Measurements from ENCODE around the gene MAP3K13. TPM values are rescaled to one million over a fixed set of nuclear protein-coding genes. Genes with fewer than 3 reads are reported as not detected.
"Not testable (repeated sequence)": the region's sequence is repeated elsewhere in the genome, so short reads cannot be mapped to it uniquely, and the experiment has no call there.

The MAP3K13 gene
- polyA plus RNA-seq, 3 donors from 2014 or later, result 18.0 to 29.0 (median 24.2) TPM

DNA sequence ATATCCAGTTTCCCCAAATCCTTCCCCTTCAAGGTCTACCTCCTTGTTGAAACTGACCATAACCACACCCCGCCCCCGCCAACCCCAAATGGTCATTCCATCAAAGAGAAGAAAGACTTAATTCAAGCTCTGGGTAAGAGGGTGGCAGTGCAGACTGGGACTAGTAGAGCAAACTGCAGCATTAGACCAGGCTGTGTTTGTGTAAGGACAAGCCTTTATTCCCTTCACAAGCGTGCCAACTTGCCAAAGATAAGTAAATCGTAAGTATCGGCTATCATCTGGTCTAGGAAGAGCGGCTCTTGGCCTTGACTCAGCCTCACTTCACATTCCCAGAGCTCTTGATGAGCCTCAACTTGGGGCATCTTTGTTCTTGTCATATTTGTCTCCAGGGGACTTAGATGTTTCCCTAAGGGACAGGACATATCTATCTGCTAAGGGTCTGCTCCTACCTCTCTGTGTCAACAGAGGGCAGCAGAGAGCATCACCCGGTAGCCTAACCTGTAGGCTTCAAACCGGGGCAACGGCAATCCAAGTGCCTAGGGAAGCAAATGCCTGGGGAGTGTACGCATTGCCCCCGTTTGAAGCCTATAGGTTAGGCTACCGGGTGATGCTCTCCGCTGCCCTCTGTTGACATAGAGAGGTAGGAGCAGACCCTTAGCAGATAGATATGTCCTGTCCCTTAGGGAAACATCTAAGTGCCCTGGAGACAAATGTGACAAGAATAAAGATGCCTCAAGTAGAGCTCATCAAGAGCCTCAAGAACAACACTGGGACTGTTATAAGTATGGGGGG is 8.9 kb upstream of the MAP3K13 start:
- peak; percentile 45 to 56 (median 50) for DNase-seq
- Mint-ChIP-seq H3K4me1 (no peaks in the 10 kb centered on the region), H3K27me3 (ENCODE audit: low read depth in 3 of 3) (peaks cover 0 to 5% (median 0%) of the 10 kb centered on the region in 3 donors), H3K36me3 (no peaks in the 10 kb centered on the region), H3K27ac (no peak overlapping the region), H3K4me3 (no peak overlapping the region), H3K9me3 (no peaks in the 10 kb centered on the region)

DNA sequence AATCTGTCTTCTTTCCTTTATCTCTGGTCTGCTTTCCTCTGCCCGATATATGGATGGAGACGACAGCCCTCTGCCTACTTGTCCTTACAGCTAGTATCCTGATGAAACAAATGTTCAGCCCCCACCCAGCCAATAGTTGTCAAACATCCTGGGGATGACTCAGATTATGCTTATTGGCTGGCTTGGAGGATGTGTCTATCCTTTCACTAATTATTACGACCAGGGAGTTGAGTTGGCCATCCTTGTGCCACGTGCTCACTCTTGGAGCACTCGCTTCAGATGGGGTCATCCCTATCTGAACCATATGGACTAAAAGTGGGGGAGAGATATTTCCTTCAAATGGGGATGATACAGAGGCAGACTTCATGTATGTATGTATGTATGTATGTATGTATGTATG is 6.4 kb upstream of the MAP3K13 start:
- no peak overlapping the region for H3K27ac Mint-ChIP-seq
- no peaks in the 10 kb centered on the region for H3K4me1 Mint-ChIP-seq
- H3K4me3 Mint-ChIP-seq, result no peak overlapping the region
- H3K9me3 Mint-ChIP-seq, result no peaks in the 10 kb centered on the region
- H3K27me3 Mint-ChIP-seq (ENCODE audit: low read depth in 3 of 3), result peaks cover 0 to 5% (median 0%) of the 10 kb centered on the region in 3 donors
- DNase-seq, result no peak
- no peaks in the 10 kb centered on the region for H3K36me3 Mint-ChIP-seq

DNA sequence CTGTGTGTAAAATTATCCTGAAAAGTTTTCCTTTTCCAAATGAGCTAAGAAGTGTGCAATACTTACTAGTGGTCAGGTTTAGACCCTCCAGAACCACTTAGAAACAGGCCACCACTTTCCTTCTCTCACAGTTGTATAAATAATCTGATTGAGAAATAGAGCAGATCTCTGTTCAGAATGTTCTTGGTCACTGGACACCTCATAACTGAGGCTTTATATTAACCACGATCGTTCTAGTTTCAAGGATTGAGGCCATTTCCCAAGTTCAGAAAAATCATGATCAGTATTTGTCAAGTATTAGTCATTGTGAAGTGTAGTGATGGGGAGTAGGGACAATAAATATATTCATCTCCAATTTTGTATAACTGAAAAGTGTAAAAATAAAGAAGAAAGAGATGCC is 1.0 kb upstream of the MAP3K13 start:
- DNase-seq, result no peak
- no peaks in the 10 kb centered on the region for H3K36me3 Mint-ChIP-seq
- no peaks in the 10 kb centered on the region for H3K9me3 Mint-ChIP-seq
- H3K27me3 Mint-ChIP-seq (ENCODE audit: low read depth in 3 of 3), result peaks cover 7 to 24% (median 15%) of the 10 kb centered on the region in 3 donors
- H3K4me1 Mint-ChIP-seq, result peaks cover 13 to 15% of the 10 kb centered on the region in 2 donors
- H3K4me3 Mint-ChIP-seq, result no peak overlapping the region
- no peak overlapping the region for H3K27ac Mint-ChIP-seq

DNA sequence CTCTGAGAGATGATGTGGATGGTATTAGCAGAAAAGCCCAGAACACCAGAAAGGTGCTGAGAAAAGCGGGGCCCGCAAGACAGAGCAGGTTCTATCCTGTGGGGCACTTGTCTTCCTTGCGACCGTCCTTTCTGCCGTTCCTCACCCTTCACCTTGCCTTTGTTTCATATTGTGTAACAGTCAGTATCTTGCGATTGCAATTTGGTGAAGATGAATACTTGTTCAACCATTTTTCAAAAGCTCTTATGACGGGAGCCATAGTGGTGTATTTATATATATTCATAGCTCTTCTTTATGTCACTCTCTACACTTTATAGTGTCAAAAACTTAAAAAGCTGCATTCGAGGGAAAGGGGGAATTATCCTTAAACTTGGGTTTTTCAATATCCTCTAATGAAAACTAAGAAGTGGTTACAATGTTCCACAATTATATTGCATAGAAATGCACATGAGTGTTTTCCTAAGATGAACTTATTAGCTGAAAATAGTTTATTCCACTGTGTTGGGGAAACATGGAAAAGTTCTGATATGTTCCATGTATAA is 797 bp downstream of the MAP3K13 start:
- peak overlapping the region; percentile 79 to 88 (median 85) for H3K4me3 Mint-ChIP-seq
- peak overlapping the region in 1 of 6 donors; percentile 35 for H3K27ac Mint-ChIP-seq
- peaks cover 13 to 15% of the 10 kb centered on the region in 2 donors for H3K4me1 Mint-ChIP-seq
- peaks cover 8 to 24% (median 20%) of the 10 kb centered on the region in 3 donors for H3K27me3 Mint-ChIP-seq (ENCODE audit: low read depth in 3 of 3)
- no peak for DNase-seq
- no peaks in the 10 kb centered on the region for H3K36me3 Mint-ChIP-seq
- H3K9me3 Mint-ChIP-seq, result no peaks in the 10 kb centered on the region

DNA sequence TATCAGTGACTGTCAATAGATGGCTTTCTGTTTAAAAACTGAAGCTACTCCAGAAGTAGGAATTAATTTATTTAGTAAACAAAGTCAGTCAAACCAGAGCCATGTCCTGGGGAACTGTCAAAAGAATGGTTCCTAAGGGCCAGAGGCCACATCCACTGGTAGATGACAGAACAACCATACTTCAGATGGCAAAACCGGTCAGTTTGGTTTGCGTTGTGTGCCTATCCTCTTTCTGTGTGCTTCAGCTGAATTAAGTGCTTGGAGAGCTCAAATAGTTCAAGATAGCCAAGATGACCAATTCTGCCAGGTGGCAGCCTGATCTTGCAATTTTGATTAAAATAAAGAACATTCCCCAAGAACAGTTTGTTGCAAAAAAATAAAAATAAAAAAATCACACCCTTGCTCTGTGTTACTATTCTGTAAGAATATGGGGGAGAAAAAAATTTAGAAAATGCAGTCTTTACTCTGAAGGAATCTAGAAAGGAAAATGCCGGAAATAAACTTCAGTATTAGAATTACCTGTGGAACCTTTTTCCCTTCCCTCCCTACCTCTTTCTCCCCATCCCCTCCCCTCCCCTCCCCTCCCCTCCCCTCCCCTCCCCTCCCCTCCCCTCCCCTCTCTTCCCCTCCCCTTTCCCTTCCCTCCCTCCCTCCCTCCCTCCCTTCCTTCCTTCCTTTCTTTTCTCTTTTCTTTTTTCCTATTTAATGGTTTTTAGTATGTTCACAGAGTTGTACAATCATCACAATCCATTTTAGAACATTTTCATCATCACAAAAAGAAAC is 2.5 kb downstream of the MAP3K13 start:
- Mint-ChIP-seq H3K36me3 (no peaks in the 10 kb centered on the region), H3K27ac (no peak overlapping the region), H3K4me3 (no peak overlapping the region), H3K27me3 (ENCODE audit: low read depth in 3 of 3) (peaks cover 8 to 28% (median 22%) of the 10 kb centered on the region in 3 donors), H3K4me1 (peaks cover 13 to 15% of the 10 kb centered on the region in 2 donors), H3K9me3 (no peaks in the 10 kb centered on the region)
- no peak for DNase-seq

DNA sequence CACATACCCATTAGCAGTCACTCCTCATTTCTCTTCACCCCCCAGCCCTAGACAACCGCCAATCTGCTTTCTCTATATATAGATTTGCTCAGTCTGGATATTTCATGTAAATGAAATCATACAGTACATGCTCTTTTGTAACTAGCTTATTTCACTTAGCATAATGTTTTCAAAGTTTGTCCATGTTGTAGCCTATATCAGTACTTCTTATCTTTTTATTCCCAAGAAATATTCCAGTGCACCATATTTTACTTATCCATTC is 3.1 kb downstream of the MAP3K13 start:
- Mint-ChIP-seq H3K4me3 (no peak overlapping the region), H3K9me3 (no peaks in the 10 kb centered on the region), H3K4me1 (peaks cover 13 to 15% of the 10 kb centered on the region in 2 donors), H3K27ac (no peak overlapping the region), H3K27me3 (ENCODE audit: low read depth in 3 of 3) (peaks cover 8 to 28% (median 22%) of the 10 kb centered on the region in 3 donors), H3K36me3 (no peaks in the 10 kb centered on the region)
- no peak for DNase-seq

DNA sequence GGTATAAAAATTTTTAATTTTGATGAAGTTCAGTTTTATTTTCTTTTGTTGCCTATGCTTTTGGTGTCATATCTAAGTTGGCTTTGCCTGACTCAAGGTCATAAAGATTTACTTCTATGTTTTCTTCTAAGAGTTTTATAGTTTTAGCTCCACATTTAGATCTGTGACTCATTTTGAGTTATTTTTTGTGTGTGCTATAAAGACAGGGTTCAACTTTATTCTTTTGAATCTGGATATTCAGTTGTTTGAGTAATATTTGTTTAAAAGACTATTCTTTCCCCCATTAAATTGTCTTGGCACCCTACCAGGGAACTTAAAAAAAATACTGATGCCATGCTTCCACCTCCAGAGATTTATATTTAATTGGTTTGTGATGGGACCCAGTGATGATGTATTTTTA is 4.0 kb downstream of the MAP3K13 start:
- Mint-ChIP-seq H3K27me3 (ENCODE audit: low read depth in 3 of 3) (peaks cover 9 to 27% (median 23%) of the 10 kb centered on the region in 3 donors), H3K27ac (no peak overlapping the region), H3K9me3 (no peaks in the 10 kb centered on the region), H3K4me1 (peaks cover 13 to 15% of the 10 kb centered on the region in 2 donors), H3K36me3 (no peaks in the 10 kb centered on the region), H3K4me3 (no peak overlapping the region)
- no peak for DNase-seq

DNA sequence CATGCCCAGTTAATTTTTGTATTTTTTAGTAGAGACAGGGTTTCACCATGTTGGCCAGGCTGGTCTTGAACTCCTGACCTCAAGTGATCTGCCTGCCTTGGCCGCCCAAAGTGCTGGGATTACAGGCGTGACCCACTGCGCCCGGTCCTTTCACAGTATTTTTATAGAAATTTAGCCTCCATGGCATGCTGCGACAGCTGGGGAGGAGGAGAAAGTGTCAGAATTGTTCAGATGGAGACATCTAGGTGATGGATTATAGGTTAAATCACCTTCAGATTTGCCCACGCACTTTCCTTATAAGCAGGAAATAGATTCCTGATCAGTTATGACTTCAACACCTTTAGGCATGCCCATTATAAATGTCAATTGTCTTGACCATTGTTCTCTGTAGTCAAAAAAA is 7.4 kb downstream of the MAP3K13 start:
- H3K27me3 Mint-ChIP-seq (ENCODE audit: low read depth in 3 of 3), result peaks cover 6 to 16% (median 12%) of the 10 kb centered on the region in 3 donors
- DNase-seq, H3K27ac Mint-ChIP-seq, H3K4me1 Mint-ChIP-seq, H3K9me3 Mint-ChIP-seq, H3K36me3 Mint-ChIP-seq, H3K4me3 Mint-ChIP-seq: not testable (repeated sequence)

DNA sequence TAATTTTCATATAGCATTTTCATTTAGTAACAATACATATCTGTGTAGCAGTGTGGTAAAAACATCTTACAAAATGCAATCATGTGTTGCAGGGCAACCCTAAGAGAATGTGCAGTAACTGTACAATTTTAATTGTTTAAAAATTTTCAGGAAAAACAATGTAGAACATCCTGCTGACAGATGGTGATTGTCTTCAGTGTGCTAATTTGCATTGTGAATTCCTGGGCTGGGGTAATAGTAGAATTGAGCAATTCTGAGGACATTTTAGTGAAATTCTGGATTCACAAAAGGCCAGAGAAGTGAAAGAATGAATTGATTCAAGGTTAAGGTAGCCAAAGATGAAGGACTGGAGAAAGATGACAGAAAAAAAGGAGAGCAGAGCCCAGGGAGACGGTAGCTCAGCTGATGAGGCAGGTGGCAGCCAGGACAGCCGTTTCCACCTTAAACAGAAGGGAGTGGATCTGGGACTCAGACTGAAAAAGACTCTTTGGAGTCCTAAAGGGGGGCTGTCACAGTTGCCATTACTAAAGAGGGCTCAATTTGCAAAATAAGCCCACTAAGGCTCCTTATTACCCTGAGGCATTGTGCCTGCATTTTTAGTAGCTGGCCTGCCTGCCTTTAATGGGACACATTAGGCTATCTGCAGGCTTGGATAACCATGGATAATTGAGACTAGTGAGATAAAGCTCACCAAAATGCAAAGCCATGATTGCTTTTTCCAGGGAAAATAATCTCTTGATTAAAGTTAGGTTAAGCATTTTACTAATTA is 8.6 kb downstream of the MAP3K13 start:
- no peaks in the 10 kb centered on the region for H3K4me1 Mint-ChIP-seq
- H3K36me3 Mint-ChIP-seq, result no peaks in the 10 kb centered on the region
- H3K27me3 Mint-ChIP-seq (ENCODE audit: low read depth in 3 of 3), result peaks cover 4 to 11% (median 6%) of the 10 kb centered on the region in 3 donors
- H3K4me3 Mint-ChIP-seq, result no peak overlapping the region
- H3K27ac Mint-ChIP-seq, result no peak overlapping the region
- no peak for DNase-seq
- H3K9me3 Mint-ChIP-seq, result no peaks in the 10 kb centered on the region

DNA sequence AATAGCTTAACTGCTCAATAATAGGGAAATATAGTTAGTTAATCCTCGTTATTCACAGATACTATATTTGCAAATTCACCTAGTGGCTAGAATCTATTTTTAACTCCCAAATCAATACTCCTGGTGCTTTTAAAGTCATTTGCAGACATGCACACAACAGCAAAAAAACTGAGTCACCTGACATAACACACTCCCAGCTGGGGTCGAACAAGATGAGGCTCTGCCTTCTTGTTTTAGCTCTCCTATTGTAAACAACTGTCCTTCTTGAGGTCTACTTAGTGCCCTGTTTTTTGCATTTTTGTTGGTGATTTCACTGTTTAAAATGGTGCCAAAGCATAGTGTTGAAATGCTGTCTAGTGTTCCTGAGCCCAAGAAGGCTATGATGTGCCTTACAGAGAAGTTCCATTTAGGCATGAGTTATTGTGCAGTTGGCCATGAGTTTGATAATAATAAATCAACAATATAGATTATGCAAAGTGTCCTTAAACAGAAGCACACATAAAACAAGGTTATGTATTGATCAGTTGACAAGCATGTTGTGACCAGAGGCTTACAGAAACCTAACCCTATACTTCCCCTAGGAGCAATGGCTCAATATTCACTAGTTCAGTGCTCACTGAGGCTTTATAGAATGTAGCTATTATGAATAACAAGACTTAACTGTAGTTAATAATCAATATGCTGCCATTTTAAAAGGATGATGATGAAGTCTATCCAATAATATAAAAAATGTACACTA is 18.6 kb downstream of the MAP3K13 start:
- peaks cover 0 to 3% (median 0%) of the 10 kb centered on the region in 6 donors for H3K9me3 Mint-ChIP-seq
- no peak for DNase-seq
- peaks cover 0 to 5% (median 0%) of the 10 kb centered on the region in 3 donors for H3K36me3 Mint-ChIP-seq
- peaks cover 2 to 6% (median 3%) of the 10 kb centered on the region in 3 donors for H3K27me3 Mint-ChIP-seq (ENCODE audit: low read depth in 3 of 3)
- no peaks in the 10 kb centered on the region for H3K4me1 Mint-ChIP-seq
- no peak overlapping the region for H3K27ac Mint-ChIP-seq
- no peak overlapping the region for H3K4me3 Mint-ChIP-seq

DNA sequence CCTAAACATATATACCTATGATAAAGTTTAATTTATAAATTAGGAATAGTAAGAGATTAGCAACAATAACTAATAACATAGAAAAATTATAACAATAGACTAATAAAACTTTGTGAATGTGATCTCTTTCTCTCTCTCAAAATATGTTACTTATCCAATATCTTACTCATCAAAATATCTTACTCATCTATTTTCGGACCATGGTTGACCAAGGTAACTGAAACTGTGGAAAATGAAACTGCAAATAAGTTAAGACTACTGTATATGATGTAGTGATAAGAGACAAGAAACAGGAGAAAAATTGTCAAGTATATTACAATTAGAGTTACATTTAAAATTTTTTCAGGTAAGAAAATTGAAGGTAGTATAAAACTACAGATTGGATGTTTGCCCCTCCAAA is 19.2 kb downstream of the MAP3K13 start:
- peaks cover 3 to 6% (median 6%) of the 10 kb centered on the region in 3 donors for H3K27me3 Mint-ChIP-seq (ENCODE audit: low read depth in 3 of 3)
- no peaks in the 10 kb centered on the region for H3K4me1 Mint-ChIP-seq
- no peak overlapping the region for H3K4me3 Mint-ChIP-seq
- H3K27ac Mint-ChIP-seq, result no peak overlapping the region
- DNase-seq, result no peak
- H3K36me3 Mint-ChIP-seq, result peaks cover 0 to 5% (median 0%) of the 10 kb centered on the region in 3 donors
- H3K9me3 Mint-ChIP-seq, result peaks cover 0 to 3% (median 0%) of the 10 kb centered on the region in 6 donors

DNA sequence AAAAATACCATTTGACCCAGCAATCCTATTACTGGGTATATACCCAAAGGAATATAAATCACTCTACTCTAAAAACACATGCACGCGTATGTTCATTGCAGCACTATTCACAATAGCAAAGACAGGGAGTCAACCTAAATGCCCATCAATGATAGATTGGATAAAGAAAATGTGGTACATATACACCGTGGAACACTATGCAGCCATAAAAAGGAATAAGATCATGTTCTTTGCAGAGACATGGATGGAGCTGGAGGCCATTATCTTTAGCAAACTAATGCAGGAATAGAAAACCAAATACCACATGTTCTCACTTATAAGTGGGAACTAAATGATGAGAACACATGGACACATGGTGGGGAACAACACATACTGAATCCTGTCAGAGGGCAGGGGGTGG is 23.6 kb downstream of the MAP3K13 start:
- not testable (repeated sequence) for DNase-seq, H3K9me3 Mint-ChIP-seq, H3K27ac Mint-ChIP-seq, H3K4me1 Mint-ChIP-seq, H3K36me3 Mint-ChIP-seq, H3K4me3 Mint-ChIP-seq
- peaks cover 3 to 11% (median 7%) of the 10 kb centered on the region in 3 donors for H3K27me3 Mint-ChIP-seq (ENCODE audit: low read depth in 3 of 3)

DNA sequence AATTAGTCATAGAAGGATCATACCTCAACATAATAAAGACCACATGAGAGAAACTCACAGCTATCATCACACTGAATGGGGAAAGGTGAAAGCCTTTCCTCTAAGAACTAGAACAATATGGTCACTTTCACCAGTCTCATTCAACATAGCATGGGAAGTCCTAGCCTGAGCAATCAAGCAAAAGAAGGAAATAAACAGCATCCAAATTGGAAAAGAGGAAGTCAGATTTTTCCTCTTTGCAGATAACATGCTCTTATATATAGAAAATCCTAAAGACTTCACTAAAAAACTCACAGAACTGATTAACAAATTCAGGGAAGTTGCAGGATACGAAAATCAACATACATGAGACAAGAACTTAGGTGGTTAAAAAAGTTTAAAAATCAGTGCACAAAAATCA is 24.7 kb downstream of the MAP3K13 start:
- H3K9me3 Mint-ChIP-seq, result peaks cover 0 to 3% (median 0%) of the 10 kb centered on the region in 6 donors
- H3K27ac Mint-ChIP-seq, result no peak overlapping the region
- peaks cover 0 to 5% (median 0%) of the 10 kb centered on the region in 3 donors for H3K36me3 Mint-ChIP-seq
- H3K4me1 Mint-ChIP-seq, result no peaks in the 10 kb centered on the region
- H3K27me3 Mint-ChIP-seq (ENCODE audit: low read depth in 3 of 3), result peaks cover 3 to 14% (median 7%) of the 10 kb centered on the region in 3 donors
- no peak for DNase-seq
- H3K4me3 Mint-ChIP-seq, result no peak overlapping the region
